Measurements from ENCODE around the gene DLGAP5.

Gene DLGAP5

GRCh38 chr14:55200651-55201050 is 9.3 kb upstream of the DLGAP5 start:
- TF ChIP-seq REST (IDR thresholded peaks at IDR 0.05; ENCODE audit: low read depth) (no peak), TEAD4 (IDR thresholded peaks at IDR 0.05) (no peak), FOXM1 (IDR thresholded peaks at IDR 0.05; ENCODE audit: borderline replicate concordance, low read depth) (no peak), CREB1 (IDR thresholded peaks at IDR 0.05; ENCODE audit: low read depth) (no peak), ZBTB7A (IDR thresholded peaks at IDR 0.05; ENCODE audit: low read depth) (no peak), USF1 (IDR thresholded peaks at IDR 0.05) (no peak)

- TF ChIP-seq CEBPB (IDR thresholded peaks at IDR 0.05) = 0 out of 2 replicates have a peak, but pooled peaks have one; percentile 8
- TF ChIP-seq REST (IDR thresholded peaks at IDR 0.05; ENCODE audit: low read depth) = 0 out of 2 replicates have a peak, but pooled peaks have one; percentile 19
- TF ChIP-seq TEAD4 (IDR thresholded peaks at IDR 0.05) = no peak
- TF ChIP-seq TAF1 (IDR thresholded peaks at IDR 0.05; ENCODE audit: low read depth) = no peak
- no peak for TF ChIP-seq ZBTB7A (IDR thresholded peaks at IDR 0.05; ENCODE audit: low read depth)
- TF ChIP-seq MAX (IDR thresholded peaks at IDR 0.05) = no peak
These were observed 7.4 kb upstream of the DLGAP5 start for GRCh38 chr14:55198749-55199148.

GRCh38 chr14:55194656-55195355 is 3.4 kb upstream of the DLGAP5 start:
- TF ChIP-seq ZBTB7A (IDR thresholded peaks at IDR 0.05; ENCODE audit: low read depth) = no peak
- no peak for TF ChIP-seq YY1 (IDR thresholded peaks at IDR 0.05; ENCODE audit: low read depth)
- TF ChIP-seq CREB1 (IDR thresholded peaks at IDR 0.05; ENCODE audit: low read depth) = no peak
- no peak for TF ChIP-seq TEAD4 (IDR thresholded peaks at IDR 0.05)
- TF ChIP-seq REST (IDR thresholded peaks at IDR 0.05; ENCODE audit: low read depth) = no peak
- no peak for TF ChIP-seq MAX (IDR thresholded peaks at IDR 0.05)
- TF ChIP-seq TCF12 (IDR thresholded peaks at IDR 0.05; ENCODE audit: low read depth) = no peak
- no peak for TF ChIP-seq TAF1 (IDR thresholded peaks at IDR 0.05; ENCODE audit: low read depth)
- TF ChIP-seq RAD21 (IDR thresholded peaks at IDR 0.05; ENCODE audit: low read depth) = no peak
- TF ChIP-seq USF1 (IDR thresholded peaks at IDR 0.05) = no peak
- TF ChIP-seq FOXM1 (IDR thresholded peaks at IDR 0.05; ENCODE audit: borderline replicate concordance, low read depth) = no peak

GRCh38 chr14:55192054-55192621 is 753 bp upstream of the DLGAP5 start:
- TF ChIP-seq REST (IDR thresholded peaks at IDR 0.05; ENCODE audit: low read depth) = no peak
